NCI-H2029 treated with DMSO at 0.1 percent for 48 hours (cell line): Measurements from ENCODE around the gene RIPK1.

Source experiments
- DNase-seq: peaks from one replicate; lab custom pipeline; 2025; lab: John Stamatoyannopoulos, UW

Gene RIPK1

DNA sequence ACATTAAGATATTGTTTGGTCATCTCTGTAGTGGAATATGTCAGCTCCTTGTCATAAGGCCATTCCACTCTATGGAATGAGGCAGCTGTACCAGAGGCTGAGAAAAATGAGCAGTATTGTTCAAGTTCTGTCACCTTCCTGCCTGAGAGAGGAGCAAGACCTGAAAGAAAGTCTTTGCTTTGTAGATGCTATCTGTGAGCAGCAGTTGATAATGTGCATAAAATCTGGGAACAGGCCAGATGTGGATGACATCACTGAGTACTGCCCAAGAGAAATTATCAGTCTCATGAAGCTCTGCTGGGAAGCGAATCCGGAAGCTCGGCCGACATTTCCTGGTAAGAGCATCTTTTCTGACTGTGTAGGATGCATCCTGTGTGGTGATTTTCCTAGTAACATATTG, 16.8 kb downstream of the RIPK1 start:
- DNase-seq = no peak

DNA sequence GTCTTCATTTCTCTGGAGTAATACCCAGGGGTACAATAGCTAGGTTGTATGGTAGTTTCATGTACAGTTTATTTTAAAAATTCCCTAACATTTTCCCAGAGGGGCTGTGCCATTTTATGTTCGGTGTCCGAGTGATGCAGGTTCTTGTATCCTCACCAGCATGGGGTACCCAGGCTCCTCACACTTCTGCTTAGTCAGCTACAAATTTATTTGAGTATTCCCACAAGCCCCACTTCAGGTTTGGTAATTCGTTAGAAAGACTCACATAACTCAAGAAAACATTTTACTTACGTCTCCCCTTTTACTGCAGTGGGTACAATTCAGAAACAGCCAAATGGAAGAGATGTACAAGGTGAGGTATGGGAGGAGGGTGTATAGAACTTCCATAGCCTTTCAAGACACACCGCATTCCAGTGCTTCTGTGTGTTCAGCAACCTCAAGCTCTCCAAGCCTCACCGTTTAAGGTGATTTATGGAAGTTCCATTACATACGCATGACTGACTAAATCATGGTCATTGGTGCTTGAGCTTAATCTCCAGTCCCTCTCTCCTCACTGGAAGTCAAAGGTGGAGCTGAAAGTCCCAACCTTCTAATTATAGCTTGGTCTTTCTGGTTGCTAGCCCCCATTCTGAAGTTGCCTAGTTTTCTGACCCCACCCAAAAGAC, 18.1 kb downstream of the RIPK1 start:
- DNase-seq = no peak

DNA sequence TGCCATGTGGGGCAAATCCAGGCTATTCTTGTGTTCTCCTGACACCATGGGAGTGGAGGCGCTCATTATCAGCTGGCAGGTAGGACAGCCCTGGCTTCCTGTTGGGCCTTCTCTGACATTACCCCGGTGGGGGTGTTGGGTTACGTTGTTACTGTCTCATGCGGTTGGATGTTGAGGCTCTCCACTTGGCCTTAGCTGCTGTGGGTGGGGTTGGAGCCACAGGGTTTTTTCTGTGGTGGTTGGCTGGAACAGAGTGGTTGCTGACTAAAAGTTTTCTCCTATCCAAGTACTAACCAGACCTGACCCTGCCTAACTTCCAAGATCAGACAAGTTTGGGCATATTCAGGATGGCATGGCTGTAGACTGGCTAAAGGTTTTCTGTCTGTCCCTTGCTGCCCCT, 20.2 kb downstream of the RIPK1 start:
- no peak for DNase-seq

DNA sequence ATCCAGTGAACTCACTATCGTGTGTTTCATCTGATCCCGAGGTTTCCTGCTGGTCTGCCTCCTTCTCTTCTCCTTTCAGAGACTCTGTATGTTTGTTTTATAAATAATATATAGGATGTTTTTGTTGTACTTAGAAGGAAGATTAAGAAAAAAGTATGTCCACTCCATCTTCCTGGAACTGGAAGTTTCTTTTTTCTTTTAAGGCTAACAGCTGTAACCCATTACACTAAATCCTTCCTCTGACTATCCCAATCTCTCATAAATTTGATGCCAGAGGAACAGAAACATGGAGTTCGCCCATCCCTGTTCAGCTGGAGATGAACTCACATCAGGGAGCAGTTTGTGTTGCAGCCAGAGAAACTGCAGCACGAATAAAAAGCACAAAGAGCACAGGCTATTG, 20.7 kb downstream of the RIPK1 start:
- no peak for DNase-seq

DNA sequence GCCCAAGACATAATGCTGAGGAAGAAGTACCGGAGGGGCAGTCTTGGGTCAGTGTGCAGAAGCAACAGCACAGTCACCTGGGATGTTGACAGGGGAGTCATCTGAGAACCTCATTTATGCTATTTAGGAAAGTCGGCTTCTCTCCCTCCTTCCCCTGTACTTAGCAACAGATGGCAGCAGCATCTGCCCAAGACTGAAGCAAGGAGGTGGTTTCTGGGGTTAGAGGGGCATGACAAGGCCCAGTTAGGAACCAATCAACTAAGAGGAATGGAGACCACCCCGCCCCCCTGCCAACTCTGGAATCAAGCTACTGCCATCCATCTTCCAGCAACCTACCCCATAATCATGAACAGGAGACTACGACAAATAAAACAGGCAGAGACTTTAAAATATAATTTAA, 21.7 kb downstream of the RIPK1 start:
- DNase-seq = no peak

DNA sequence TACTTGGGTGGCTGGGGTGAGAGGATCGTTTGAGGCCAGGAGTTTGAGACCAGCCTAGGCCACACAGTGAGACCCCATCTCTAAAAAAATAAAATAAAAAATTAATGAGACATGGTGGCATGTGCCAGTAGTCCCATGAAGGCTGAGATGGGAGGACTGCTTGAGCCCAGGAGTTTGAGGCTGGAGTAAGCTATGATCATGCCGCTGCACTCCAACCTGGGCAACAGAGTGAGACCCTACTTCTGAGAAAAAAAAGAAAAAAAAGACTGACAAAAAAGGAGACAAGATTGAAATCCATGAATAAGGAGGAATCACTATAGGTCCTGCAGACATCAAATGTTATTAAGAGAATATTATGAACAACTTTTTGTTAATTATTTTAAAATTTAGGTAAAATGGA, 26.5 kb downstream of the RIPK1 start:
- DNase-seq = no peak

DNA sequence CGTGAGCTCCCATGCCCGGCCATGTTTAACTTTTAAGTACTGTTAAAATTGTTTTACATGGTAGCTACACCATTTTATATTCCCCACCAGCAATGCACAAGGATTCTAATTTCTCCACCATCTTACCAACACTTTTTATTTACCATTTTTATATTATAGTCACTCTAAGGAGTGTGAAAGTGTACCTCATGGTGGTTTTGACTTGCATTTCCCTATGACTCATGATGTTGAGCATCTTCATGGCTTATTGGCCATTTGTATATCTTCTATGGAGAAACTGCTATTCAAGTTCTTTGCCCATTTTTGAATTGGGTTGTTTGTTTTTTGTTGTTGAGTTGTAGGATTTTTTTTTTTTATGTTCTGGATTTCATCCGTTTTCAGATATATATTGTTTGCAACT, 34.6 kb downstream of the RIPK1 start:
- DNase-seq = no peak

DNA sequence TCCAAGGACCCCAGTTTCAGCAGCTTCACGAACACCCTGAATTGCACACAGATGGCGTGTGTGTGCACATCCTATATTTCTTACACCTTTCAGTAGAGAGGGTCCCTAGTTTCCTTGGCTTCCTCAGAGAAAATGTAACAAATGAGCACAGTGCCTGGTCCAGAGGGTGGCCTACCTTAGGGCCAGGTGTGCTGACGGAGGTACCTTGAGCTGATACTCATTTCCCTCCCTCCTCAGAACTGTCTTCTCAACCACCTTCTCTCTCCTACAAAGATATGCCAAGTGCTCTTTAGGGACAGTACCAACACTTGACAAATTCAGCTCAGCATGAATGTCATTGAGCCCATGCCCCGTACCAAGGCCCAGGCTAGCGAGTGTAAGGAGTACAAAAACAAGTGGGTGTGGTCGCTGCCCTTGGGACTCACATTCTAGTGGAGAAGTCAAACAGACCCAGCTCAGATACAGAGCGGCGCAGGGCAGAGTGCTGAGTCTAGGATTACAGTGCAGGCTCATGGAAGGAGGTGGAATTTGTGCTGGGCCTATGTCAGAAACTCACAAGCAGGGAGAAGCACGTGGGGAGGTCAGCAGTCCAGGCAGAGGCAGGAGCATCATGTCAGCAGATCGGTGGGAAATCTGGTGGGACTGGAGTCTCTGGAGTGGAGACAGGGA, 40.6 kb downstream of the RIPK1 start:
- DNase-seq = no peak

DNA sequence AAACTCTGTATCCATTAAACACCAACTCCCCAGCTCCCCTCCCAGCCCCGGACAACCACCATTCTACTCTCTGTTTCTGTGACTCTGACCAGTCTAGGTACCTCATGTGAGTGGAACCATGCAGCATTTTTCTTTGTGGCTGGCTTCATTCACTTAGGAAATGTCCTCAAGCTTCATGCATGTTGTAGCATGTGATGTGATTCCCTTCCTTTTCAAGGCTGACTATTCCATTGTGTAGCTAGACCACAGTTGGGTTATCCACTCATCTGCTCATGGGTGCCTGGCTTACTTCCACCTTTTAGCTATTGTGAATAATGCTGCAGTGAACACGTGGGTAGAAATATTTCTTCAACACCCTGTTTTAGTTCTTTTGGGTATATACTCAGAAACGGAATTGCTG, 41.5 kb downstream of the RIPK1 start:
- DNase-seq = no peak

DNA sequence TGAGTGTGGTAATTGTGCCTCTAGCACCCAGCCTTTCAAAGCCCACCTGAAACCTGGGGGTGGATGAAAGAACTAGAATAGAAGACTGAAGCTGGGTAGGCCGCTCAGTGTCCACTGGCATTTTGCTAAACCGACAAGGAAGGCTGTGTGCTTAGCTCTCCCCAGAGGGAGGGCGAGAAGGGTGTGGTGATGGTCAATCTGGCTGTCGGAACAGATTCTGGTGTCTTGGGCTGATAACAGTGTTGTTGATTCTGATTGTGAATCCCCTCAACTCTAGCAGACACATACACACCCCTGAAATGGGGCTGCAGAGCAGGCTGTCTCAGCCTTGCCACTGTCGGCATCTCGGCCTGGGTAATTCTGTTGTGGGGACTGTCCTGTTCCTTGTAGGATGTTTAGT, 46.1 kb downstream of the RIPK1 start:
- no peak for DNase-seq

DNA sequence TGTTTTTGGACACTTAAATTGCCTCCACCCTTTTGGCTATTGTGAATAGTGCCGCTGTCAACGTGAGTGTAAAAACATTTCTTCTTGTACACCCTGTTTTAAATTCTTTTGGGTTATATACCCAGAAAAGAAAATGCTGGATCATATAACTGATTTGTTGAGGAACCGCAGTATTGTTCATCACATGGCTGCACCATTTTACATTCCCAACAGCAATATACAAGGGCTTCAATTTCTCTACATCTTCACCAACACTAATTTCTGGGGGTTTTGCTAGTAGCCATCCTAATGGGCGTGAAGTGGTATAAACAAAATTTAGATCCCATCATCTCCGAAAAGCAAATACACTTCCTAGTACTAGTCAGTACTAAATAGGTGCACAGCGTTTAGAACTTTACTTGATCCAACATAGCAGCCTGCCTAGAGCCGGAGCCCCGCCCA, 49.6 kb downstream of the RIPK1 start:
- DNase-seq = no peak

DNA sequence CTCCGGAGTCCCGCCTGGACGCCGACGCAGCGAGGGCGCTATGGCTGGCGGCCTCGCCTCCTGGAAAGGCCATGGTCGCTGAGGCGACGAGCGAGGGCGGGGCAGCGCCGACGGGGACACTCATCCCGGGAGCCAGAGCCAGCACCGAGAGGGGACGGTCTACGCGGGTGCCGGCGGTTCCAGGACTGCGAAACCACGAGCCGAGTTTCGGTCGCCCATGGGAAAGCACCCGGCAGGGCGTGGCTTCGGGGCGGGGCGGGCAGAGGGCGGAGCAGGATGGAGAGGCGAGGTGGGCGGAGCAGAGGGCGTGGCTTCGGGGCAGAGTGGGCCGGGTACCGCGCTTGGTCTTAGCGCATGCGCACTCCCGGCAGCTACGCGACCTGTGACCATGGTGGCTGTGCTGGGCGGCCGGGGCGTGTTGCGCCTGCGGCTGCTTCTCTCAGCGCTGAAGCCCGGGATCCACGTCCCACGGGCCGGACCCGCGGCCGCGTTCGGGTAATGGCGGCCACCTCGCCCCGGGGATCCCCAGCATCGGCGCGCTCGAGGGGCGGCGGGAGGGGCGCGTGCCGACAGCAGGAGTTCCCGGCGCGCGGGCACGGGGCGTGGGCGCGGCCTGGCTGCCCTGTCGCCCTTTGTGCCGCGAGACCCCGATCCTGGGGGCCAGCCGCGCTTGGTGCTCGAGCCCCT, 50.2 kb downstream of the RIPK1 start, which contains the start of gene BPHL:
Gene BPHL (plus strand): TSS at position 359 of the 687 bp plus-strand sequence. CDS start 30 bp downstream, at position 389.
- peak; percentile 96 for DNase-seq

DNA sequence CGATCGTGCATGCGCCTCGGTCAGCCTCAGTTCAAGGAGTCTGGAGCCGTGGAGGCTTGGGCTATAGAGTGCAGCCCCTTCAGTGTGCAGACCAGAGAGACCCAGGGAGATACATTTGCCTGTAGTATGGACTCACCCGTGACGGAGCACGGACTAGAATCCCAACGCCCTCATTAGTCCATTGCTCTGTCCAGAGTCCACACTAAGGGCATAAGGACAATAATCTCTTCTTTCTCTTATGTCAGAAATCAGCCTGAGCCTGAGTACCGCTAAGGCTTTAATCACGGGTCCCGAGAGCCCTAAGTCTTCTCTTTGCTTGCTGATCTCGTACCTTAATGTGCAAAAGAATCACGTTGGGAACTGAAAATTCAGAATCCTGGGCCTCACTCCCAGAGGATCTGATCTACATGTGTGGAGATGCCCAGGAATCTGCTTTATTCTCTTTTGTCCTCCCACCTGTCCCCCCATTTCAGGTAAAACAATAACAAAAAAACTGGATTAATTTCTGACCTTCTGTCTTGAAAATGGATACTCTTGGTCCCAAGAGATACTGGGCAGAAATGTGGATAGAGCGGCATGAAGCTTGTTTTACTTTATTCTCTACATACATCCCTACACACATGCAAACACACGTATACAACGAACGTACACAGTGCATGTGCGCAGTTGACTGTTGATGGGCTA, 50.9 kb downstream of the RIPK1 start:
- no peak for DNase-seq

DNA sequence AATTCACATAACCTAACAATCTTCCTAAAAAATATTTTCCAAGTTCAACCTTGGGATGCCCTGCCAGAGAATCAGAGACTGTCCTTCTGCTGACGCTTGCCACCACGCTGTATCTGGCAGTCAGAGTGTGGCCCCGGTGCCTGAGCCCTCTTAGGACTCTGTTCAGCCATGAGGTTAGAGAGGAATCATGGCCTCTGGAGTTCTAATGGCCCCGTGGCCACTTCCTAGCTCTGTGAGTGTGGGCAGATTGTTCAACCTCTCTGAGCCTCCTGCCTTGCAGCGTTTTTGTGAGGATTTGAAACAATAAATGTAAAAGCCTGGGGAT, 52.4 kb downstream of the RIPK1 start:
- no peak for DNase-seq

DNA sequence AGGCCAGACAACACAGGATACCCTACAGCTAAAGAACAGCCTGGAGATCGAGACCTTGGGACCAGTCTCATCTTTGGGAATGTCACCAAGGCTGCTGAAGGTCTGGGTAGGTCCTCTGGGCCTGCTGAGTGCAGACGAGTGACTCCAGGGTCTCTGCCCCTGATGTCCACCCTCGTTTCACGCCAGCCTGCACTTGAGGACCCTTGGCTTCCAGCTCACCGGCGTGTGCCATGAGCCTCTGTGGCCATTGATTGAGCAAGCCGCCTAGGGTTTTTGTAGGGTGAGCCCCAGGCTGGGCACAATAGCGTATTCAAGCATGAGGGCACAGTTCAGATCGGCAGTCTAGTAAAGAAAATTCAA, 54.5 kb downstream of the RIPK1 start:
- DNase-seq = no peak

DNA sequence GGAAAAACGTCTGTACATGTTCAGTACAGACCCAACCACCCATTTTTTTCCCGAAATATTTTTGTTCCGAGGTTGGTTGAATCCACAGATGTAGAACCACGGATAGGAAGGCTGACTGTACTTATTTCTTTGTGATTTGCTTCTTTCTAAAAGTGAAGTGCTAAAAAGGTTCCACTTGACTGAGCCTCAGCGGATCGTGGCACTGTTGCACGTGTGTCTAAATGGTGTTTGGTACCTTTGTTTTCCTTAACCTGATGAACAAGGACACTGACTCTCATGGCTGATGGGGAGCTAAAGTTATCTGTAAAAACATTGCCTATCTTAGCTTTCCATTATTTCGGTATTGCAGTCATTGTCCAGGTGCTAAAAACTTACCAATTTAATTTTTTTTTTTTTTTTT, 56.4 kb downstream of the RIPK1 start:
- no peak for DNase-seq

DNA sequence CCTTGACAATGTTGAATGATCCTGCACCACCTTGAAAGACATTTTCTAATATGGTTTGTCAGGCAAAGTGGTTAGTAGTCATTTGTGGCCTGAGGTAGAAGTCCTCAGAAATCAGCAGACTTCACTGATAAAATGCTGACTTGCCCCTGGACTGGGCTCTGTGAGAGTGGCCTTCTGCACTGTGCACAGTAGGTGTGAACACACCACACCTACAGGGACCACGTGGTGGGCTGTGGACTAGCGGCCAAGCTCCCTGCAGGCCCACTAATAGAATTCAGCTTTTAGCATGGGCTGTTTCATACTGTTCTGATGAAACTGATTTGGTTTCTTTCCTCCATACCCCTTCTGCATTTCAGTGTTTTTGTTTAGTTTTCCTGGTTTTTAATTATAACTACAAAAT, 57.5 kb downstream of the RIPK1 start:
- no peak for DNase-seq

DNA sequence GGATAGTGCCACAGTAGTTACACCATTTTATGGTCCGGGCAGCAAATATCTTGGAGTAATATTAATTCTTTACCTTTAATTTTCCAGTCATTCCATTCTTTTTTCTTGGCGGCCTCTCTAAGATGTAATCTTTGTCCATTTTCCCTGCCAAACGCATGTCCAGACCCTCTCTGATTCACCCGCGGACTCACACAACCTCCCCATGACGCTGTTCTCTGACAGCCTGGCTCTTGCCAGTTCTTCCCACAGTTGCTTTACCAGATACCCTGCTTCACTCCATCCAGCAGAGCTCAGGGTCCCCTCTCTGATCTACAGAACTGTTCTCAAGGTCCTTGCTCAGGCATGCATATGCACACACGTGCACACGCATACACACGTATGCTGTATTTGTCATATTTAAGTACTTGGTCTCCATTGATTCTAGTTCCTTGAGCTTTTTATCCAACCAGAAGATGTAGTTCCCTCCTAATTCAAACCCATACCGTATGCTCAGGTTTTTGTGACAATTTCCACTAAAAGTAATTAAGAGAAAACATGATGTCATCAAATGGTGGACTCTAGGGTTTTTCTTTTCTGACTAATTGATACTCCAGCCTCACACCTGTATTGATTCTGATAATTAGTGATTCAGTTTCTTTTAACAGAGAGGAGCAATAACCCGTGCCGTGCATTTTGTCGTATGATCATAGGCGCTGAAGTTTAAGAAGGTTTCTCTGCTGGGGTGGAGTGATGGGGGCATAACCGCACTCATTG, 60.2 kb downstream of the RIPK1 start:
- DNase-seq = no peak

DNA sequence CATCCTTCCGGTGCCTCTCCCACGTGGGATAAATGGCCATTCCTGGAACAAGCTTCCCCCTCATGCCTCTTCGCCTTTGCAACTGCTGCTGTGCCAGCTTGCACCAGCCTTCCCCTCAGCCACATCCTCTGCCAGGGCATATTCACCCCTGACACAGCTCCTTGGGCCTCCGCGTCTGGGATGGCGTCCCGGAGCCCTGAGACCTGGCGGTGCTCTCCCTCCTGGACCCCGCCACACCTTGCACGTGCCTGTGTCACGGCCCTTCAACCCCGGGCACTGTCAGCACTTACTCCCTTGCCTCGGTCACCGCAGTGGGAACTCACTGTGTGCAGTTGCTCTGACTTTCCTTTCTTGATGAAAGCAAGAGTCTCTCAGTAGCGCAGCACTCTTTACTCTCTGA, 63.4 kb downstream of the RIPK1 start:
- DNase-seq = no peak

DNA sequence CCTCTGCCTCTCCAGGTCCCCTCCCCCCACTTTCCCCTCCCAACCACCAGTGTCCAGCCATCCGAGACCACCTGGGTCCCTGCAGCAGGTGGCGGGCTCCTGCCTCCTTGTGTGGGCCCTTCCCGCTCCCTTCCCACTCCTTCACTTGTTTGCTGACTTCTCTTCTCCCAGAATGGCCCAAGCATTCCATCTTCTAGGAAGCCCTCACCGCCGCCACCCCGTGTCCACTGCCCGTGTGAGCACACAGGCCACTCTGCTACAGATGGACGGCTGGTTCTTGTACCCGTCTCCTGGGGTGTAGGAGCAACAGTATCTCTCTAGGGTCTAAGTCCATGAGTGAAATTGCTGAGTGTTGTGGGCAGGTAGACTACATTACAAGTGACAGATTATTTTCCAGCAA, 65.2 kb downstream of the RIPK1 start:
- DNase-seq = no peak

DNA sequence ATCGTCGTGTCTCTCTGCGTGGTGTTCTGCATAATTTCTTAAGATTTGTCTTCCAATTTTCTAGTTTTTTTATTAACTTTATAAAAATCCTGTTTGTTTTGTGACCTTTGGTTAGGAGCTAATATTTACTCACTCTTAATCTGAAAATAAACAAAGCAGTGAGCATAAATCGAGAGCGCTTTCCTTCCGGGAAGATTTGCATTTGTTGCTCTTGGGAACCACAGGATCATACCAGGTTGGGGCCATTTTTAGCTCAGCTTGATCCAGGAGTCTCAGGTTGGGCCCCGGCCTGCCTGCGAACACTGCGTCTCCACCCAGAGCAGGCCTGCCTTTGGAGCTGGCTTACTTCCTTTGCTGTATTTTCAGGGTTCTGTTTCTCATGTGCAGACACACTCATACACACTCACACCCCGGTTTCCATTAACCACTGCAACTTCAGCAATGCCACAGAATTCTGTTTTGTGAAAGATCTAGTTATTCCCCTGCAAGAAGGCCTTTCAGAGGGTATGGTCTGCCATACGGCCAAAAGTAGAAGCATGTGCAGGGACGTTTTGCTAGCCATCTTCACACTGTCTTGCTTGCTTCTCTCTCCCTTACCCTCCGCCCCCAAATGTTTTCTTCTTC, 67.5 kb downstream of the RIPK1 start:
- DNase-seq = peak; percentile 46
